ENCODE results near the gene HMCN2. TPM values are rescaled to one million over a fixed set of nuclear protein-coding genes. Genes with fewer than 3 reads are reported as not detected.
A peak's percentile ranks its signal among the peaks of the same experiment; 100 is the strongest.

HMCN2 gene
- total and polyA plus RNA-seq, 5 donors: 2.3 to 6.1 (median 4.2) TPM

GRCh38 chr9:130454812-130455325 is 189.3 kb downstream of the HMCN2 start:
- DNase-seq (no peak), ATAC-seq (no peak)
- Histone ChIP-seq H3K27ac (ENCODE audit: low read length) (no peak overlapping the region), H3K4me1 (ENCODE audit: control insufficient read depth, insufficient read depth, low read length) (peaks cover 25% of the 10 kb centered on the region), H3K4me3 (ENCODE audit: low read length) (no peak overlapping the region), H3K9me3 (ENCODE audit: control insufficient read depth, low read length) (no peaks in the 10 kb centered on the region), H3K27me3 (ENCODE audit: control insufficient read depth, insufficient read depth) (no peaks in the 10 kb centered on the region)
- intact Hi-C loops (cut with DNase I): loop anchor here in 1 of 4 donors (10.0 kb wide), 1 partner anchor 120 kb away; the partner anchor contains the start of gene FUBP3
- WGBS: 32% methylated on average over 3 of the region's 3 CpGs

GRCh38 chr9:130458027-130458803 is 192.7 kb downstream of the HMCN2 start:
- 92% methylated on average over 23 of the region's 23 CpGs for WGBS
- Histone ChIP-seq H3K27ac (ENCODE audit: low read length) (no peak overlapping the region), H3K27me3 (ENCODE audit: control insufficient read depth, insufficient read depth) (no peaks in the 10 kb centered on the region), H3K4me1 (ENCODE audit: control insufficient read depth, insufficient read depth, low read length) (peaks cover 7% of the 10 kb centered on the region), H3K9me3 (ENCODE audit: control insufficient read depth, low read length) (no peaks in the 10 kb centered on the region), H3K4me3 (ENCODE audit: low read length) (no peak overlapping the region)
- ATAC-seq (no peak), DNase-seq (peak in 2 of 3 donors; percentile 38 to 45)
- intact Hi-C loops (cut with DNase I): loop anchor here in 1 of 4 donors (10.0 kb wide), 1 partner anchor 117 kb away; the partner anchor contains the start of gene FUBP3

- no peak overlapping the region for H3K4me3 ChIP-seq (ENCODE audit: low read length)
- ATAC-seq (no peak), DNase-seq (no peak)
- intact Hi-C loops (cut with DNase I): loop anchor here in 1 of 4 donors (10.0 kb wide), 1 partner anchor 116 kb away; the partner anchor contains the start of gene FUBP3
- peaks cover 1% of the 10 kb centered on the region for H3K4me1 ChIP-seq (ENCODE audit: control insufficient read depth, insufficient read depth, low read length)
- no peaks in the 10 kb centered on the region for H3K9me3 ChIP-seq (ENCODE audit: control insufficient read depth, low read length)
- WGBS: 79% methylated on average over 5 of the region's 5 CpGs
- H3K27ac ChIP-seq (ENCODE audit: low read length): no peak overlapping the region
- no peaks in the 10 kb centered on the region for H3K27me3 ChIP-seq (ENCODE audit: control insufficient read depth, insufficient read depth)
Measured at GRCh38 chr9:130458804-130459067, 193.2 kb downstream of the HMCN2 start.

GRCh38 chr9:130459151-130459550 is 193.6 kb downstream of the HMCN2 start:
- 66% methylated on average over 8 of the region's 8 CpGs for WGBS
- ATAC-seq (no peak), DNase-seq (peak in 2 of 3 donors; percentile 21 to 44)
- no peaks in the 10 kb centered on the region for H3K27me3 ChIP-seq (ENCODE audit: control insufficient read depth, insufficient read depth)
- H3K4me3 ChIP-seq (ENCODE audit: low read length): no peak overlapping the region
- intact Hi-C loops (cut with DNase I): loop anchor here in 1 of 4 donors (10.0 kb wide), 1 partner anchor 116 kb away; the partner anchor contains the start of gene FUBP3
- no peak overlapping the region for H3K27ac ChIP-seq (ENCODE audit: low read length)
- H3K4me1 ChIP-seq (ENCODE audit: control insufficient read depth, insufficient read depth, low read length): no peaks in the 10 kb centered on the region
- H3K9me3 ChIP-seq (ENCODE audit: control insufficient read depth, low read length): no peaks in the 10 kb centered on the region

- no peaks in the 10 kb centered on the region for H3K9me3 ChIP-seq (ENCODE audit: control insufficient read depth, low read length)
- H3K4me3 ChIP-seq (ENCODE audit: low read length): no peak overlapping the region
- DNase-seq (peak in 2 of 3 donors; percentile 32 to 45), ATAC-seq (no peak)
- intact Hi-C loops (cut with DNase I): loop anchor here in 3 of 4 donors (2.0 to 10.0 kb wide), 3 partner anchors 115 to 223 kb away; partner anchors contain the start of gene FUBP3 (in 1 of the 3)
- no peaks in the 10 kb centered on the region for H3K27me3 ChIP-seq (ENCODE audit: control insufficient read depth, insufficient read depth)
- H3K27ac ChIP-seq (ENCODE audit: low read length): no peak overlapping the region
- 78% methylated on average over 11 of the region's 11 CpGs for WGBS
- no peaks in the 10 kb centered on the region for H3K4me1 ChIP-seq (ENCODE audit: control insufficient read depth, insufficient read depth, low read length)
Measured at GRCh38 chr9:130459941-130460669, 194.5 kb downstream of the HMCN2 start.

- no peak overlapping the region for H3K4me3 ChIP-seq (ENCODE audit: low read length)
- DNase-seq (peak; percentile 63 to 86 (median 84)), ATAC-seq (peak; percentile 37 to 50)
- no peaks in the 10 kb centered on the region for H3K4me1 ChIP-seq (ENCODE audit: control insufficient read depth, insufficient read depth, low read length)
- no peaks in the 10 kb centered on the region for H3K27me3 ChIP-seq (ENCODE audit: control insufficient read depth, insufficient read depth)
- intact Hi-C loops (cut with DNase I): loop anchor here (1.0 to 5.0 kb wide), 3 partner anchors 221 to 222 kb away; no protein-coding TSS in a partner anchor
- no peaks in the 10 kb centered on the region for H3K9me3 ChIP-seq (ENCODE audit: control insufficient read depth, low read length)
- WGBS: 15% methylated on average over 22 of the region's 22 CpGs
- H3K27ac ChIP-seq (ENCODE audit: low read length): no peak overlapping the region
Measured at GRCh38 chr9:130461218-130461630, 195.7 kb downstream of the HMCN2 start.

- H3K4me1 ChIP-seq (ENCODE audit: control insufficient read depth, insufficient read depth, low read length): no peaks in the 10 kb centered on the region
- H3K9me3 ChIP-seq (ENCODE audit: control insufficient read depth, low read length): no peaks in the 10 kb centered on the region
- no peaks in the 10 kb centered on the region for H3K27me3 ChIP-seq (ENCODE audit: control insufficient read depth, insufficient read depth)
- H3K27ac ChIP-seq (ENCODE audit: low read length): no peak overlapping the region
- 84% methylated on average over 11 of the region's 11 CpGs for WGBS
- peak in 1 of 3 donors; percentile 30 for DNase-seq
- intact Hi-C loops (cut with DNase I): loop anchor here (1.0 to 5.0 kb wide), 3 partner anchors 221 to 222 kb away; no protein-coding TSS in a partner anchor
- no peak for ATAC-seq
- H3K4me3 ChIP-seq (ENCODE audit: low read length): no peak overlapping the region
Measured at GRCh38 chr9:130461731-130462130, 196.2 kb downstream of the HMCN2 start.

GRCh38 chr9:130462685-130463540 is 197.4 kb downstream of the HMCN2 start:
- H3K4me1 ChIP-seq (ENCODE audit: control insufficient read depth, insufficient read depth, low read length): no peaks in the 10 kb centered on the region
- H3K27ac ChIP-seq (ENCODE audit: low read length): no peak overlapping the region
- no peaks in the 10 kb centered on the region for H3K27me3 ChIP-seq (ENCODE audit: control insufficient read depth, insufficient read depth)
- intact Hi-C loops (cut with DNase I): loop anchor here in 1 of 4 donors (5.0 kb wide), 1 partner anchor 219 kb away; no protein-coding TSS in a partner anchor
- DNase-seq (peak in 2 of 3 donors; percentile 33 to 40), ATAC-seq (no peak)
- 91% methylated on average over 27 of the region's 27 CpGs for WGBS
- H3K4me3 ChIP-seq (ENCODE audit: low read length): no peak overlapping the region
- H3K9me3 ChIP-seq (ENCODE audit: control insufficient read depth, low read length): no peaks in the 10 kb centered on the region

GRCh38 chr9:130463763-130464745 is 198.5 kb downstream of the HMCN2 start:
- 84% methylated on average over 22 of the region's 22 CpGs for WGBS
- Histone ChIP-seq H3K27me3 (ENCODE audit: control insufficient read depth, insufficient read depth) (no peaks in the 10 kb centered on the region), H3K4me3 (ENCODE audit: low read length) (no peak overlapping the region), H3K4me1 (ENCODE audit: control insufficient read depth, insufficient read depth, low read length) (no peaks in the 10 kb centered on the region), H3K27ac (ENCODE audit: low read length) (no peak overlapping the region), H3K9me3 (ENCODE audit: control insufficient read depth, low read length) (no peaks in the 10 kb centered on the region)
- intact Hi-C loops (cut with DNase I): loop anchor here in 1 of 4 donors (5.0 kb wide), 1 partner anchor 218 kb away; no protein-coding TSS in a partner anchor
- ATAC-seq (no peak), DNase-seq (peak in 2 of 3 donors; percentile 29 to 33)
